ENCODE measurements around the gene OLFML3. TPM values are rescaled to one million over a fixed set of nuclear protein-coding genes. Genes with fewer than 3 reads are reported as not detected.
"Not testable (repeated sequence)": the region's sequence is repeated elsewhere in the genome, so short reads cannot be mapped to it uniquely, and the experiment has no call there.

Gene OLFML3
- polyA plus RNA-seq (ENCODE audit: insufficient read length): 149 TPM

GRCh38 chr1:113978863-113979702 is at the start of gene OLFML3:
OLFML3 (plus strand) TSS chr1:113979474; CDS start chr1:113979517, 43 bp downstream.
- peak; percentile 91 for DNase-seq

- peak; percentile 43 for DNase-seq
These were observed 49.4 kb upstream of the OLFML3 start for GRCh38 chr1:113929750-113930498.

GRCh38 chr1:113930499-113931161 is 48.6 kb upstream of the OLFML3 start:
- peak; percentile 26 for DNase-seq

- DNase-seq: no peak
These were observed 47.8 kb upstream of the OLFML3 start for GRCh38 chr1:113931451-113931851.

- no peak for DNase-seq
These were observed 45.3 kb upstream of the OLFML3 start for GRCh38 chr1:113934006-113934405.

- no peak for DNase-seq
These were observed 44.7 kb upstream of the OLFML3 start for GRCh38 chr1:113934511-113935055.

GRCh38 chr1:113935176-113935575 is 44.1 kb upstream of the OLFML3 start:
- DNase-seq: no peak

GRCh38 chr1:113935970-113936369 is 43.3 kb upstream of the OLFML3 start:
- no peak for DNase-seq

- DNase-seq: no peak
These were observed 42.1 kb upstream of the OLFML3 start for GRCh38 chr1:113937146-113937545.

- no peak for DNase-seq
These were observed 41.1 kb upstream of the OLFML3 start for GRCh38 chr1:113938192-113938591.

GRCh38 chr1:113940365-113941244 is 38.7 kb upstream of the OLFML3 start:
- no peak for DNase-seq

- DNase-seq: no peak
These were observed 38.1 kb upstream of the OLFML3 start for GRCh38 chr1:113941245-113941559.

- no peak for DNase-seq
These were observed 36.7 kb upstream of the OLFML3 start for GRCh38 chr1:113942527-113942926.

GRCh38 chr1:113943028-113943811 is 36.1 kb upstream of the OLFML3 start:
- DNase-seq: no peak

GRCh38 chr1:113945329-113945728 is 33.9 kb upstream of the OLFML3 start:
- no peak for DNase-seq

GRCh38 chr1:113946112-113946511 is 33.2 kb upstream of the OLFML3 start:
- DNase-seq: no peak

GRCh38 chr1:113946678-113947387 is 32.4 kb upstream of the OLFML3 start:
- DNase-seq: no peak

GRCh38 chr1:113947388-113948107 is 31.7 kb upstream of the OLFML3 start:
- no peak for DNase-seq

- not testable (repeated sequence) for DNase-seq
These were observed 31.1 kb upstream of the OLFML3 start for GRCh38 chr1:113948151-113948550.

GRCh38 chr1:113949007-113949406 is 30.3 kb upstream of the OLFML3 start:
- DNase-seq: no peak

All from hindlimb muscle (tissue), 1 donor.